ENCODE measurements around the gene PCSK5. TPM values are rescaled to one million over a fixed set of nuclear protein-coding genes. Genes with fewer than 3 reads are reported as not detected.

PCSK5 gene
- total RNA-seq, 5 donors from 2014 or later (not counting 1 experiment from before 2014, with no cell fraction given) = 9.1 to 24.1 (median 12.7) TPM

DNA sequence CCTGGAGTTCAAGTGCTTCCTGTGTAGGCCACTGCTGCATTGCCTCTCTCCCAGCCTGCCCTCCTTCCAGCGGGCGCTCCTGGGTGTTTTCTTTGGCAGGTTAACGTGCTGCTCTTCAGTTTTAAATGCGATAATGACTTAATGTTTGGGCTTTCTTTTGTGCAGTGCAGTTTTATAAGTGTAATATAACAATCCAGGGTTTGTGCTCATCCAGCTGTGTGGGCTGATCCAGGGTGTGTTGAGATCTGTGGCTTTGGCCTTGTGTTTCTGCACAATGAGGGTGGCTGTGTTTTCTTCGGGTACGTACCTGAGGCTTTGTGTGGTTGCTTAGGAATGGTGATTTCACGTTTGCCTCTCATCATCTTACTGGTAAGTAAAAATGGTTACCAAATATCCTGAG lies 50.6 kb downstream of the PCSK5 start:
- CTCF ChIA-PET = no interaction called here

GRCh38 chr9:75941577-75942311 lies 51.3 kb downstream of the PCSK5 start:
- H3K27ac Mint-ChIP-seq = no peak overlapping the region
- H3K36me3 Mint-ChIP-seq = peaks cover 37% of the 10 kb centered on the region
- ATAC-seq (replicated peaks in 1 of 4) = no peak
- ChIA-PET CTCF (no interaction called here), POLR2A (no interaction called here)
- H3K4me1 Mint-ChIP-seq = peaks cover 11 to 31% (median 12%) of the 10 kb centered on the region in 3 donors
- 97% methylated on average over 4 of the region's 16 CpGs for WGBS (ENCODE audit: insufficient coverage)
- Histone ChIP-seq H3K4me1 (ENCODE audit: control insufficient read depth in 1 of 2, extremely low read depth in 1 of 2, insufficient read depth in 2 of 2, low read length in 2 of 2) (no peaks in the 10 kb centered on the region), H3K36me3 (ENCODE audit: control insufficient read depth in 2 of 2, extremely low read depth in 1 of 2, insufficient read depth in 1 of 2, low read length in 1 of 2) (no peaks in the 10 kb centered on the region), H3K9me3 (no peaks in the 10 kb centered on the region), H3K4me3 (ENCODE audit: control insufficient read depth in 1 of 2, extremely low read depth in 1 of 2, low read length in 1 of 2) (no peak overlapping the region), H3K27me3 (replicated peaks in 1 of 2; ENCODE audit: control insufficient read depth in 2 of 2, extremely low read depth in 1 of 2, insufficient read depth in 2 of 2, low read length in 1 of 2) (no peaks in the 10 kb centered on the region), H3K27ac (ENCODE audit: low read length) (no peak overlapping the region)
- H3K27me3 Mint-ChIP-seq = no peaks in the 10 kb centered on the region
- no peaks in the 10 kb centered on the region for H3K9me3 Mint-ChIP-seq
- DNase-seq = no peak
- H3K4me3 Mint-ChIP-seq = no peak overlapping the region

More for the DNA sequence above, 50.6 kb downstream of the PCSK5 start:
- Mint-ChIP-seq H3K36me3 (peaks cover 42% of the 10 kb centered on the region), H3K9me3 (no peaks in the 10 kb centered on the region), H3K27me3 (no peaks in the 10 kb centered on the region), H3K4me3 (no peak overlapping the region), H3K4me1 (peaks cover 17 to 38% (median 18%) of the 10 kb centered on the region in 3 donors), H3K27ac (no peak overlapping the region)
- DNase-seq (no peak), ATAC-seq (replicated peaks in 1 of 4) (no peak)
- Histone ChIP-seq H3K4me1 (ENCODE audit: control insufficient read depth in 1 of 2, extremely low read depth in 1 of 2, insufficient read depth in 2 of 2, low read length in 2 of 2) (no peaks in the 10 kb centered on the region), H3K9me3 (no peaks in the 10 kb centered on the region), H3K36me3 (ENCODE audit: control insufficient read depth in 2 of 2, extremely low read depth in 1 of 2, insufficient read depth in 1 of 2, low read length in 1 of 2) (no peaks in the 10 kb centered on the region), H3K27me3 (replicated peaks in 1 of 2; ENCODE audit: control insufficient read depth in 2 of 2, extremely low read depth in 1 of 2, insufficient read depth in 2 of 2, low read length in 1 of 2) (no peaks in the 10 kb centered on the region), H3K4me3 (ENCODE audit: control insufficient read depth in 1 of 2, extremely low read depth in 1 of 2, low read length in 1 of 2) (no peak overlapping the region), H3K27ac (ENCODE audit: low read length) (no peak overlapping the region)
- WGBS (ENCODE audit: insufficient coverage) = 75% methylated on average over 4 of the region's 7 CpGs
- POLR2A ChIA-PET = no interaction called here

DNA sequence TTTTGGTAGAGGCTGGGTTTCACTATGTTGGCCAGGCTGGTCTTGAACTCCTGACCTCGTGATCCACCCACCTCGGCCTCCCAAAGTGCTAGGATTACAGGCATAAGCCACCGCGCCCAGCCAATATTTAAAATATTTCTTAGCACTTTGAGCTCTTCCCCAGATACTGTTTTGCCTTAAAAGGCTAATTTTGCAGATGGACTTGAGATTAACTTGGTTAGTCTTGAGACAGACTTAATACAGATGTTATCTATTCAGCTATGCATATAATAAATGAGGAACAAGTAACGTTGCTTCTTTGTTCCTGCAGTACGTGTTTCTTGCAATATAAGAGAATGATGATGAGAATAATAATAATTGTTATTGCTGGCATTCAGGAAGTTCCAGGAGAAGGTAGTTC lies 56.3 kb downstream of the PCSK5 start:
- H3K27me3 Mint-ChIP-seq = no peaks in the 10 kb centered on the region
- CTCF ChIA-PET = interaction anchor here in 1 of 2 donors (1.1 kb wide), 1 partner anchor 13 kb away, joined by 3 read pairs; no protein-coding TSS in a partner anchor
- peaks cover 38% of the 10 kb centered on the region for H3K36me3 Mint-ChIP-seq
- Histone ChIP-seq H3K27me3 (replicated peaks in 1 of 2; ENCODE audit: control insufficient read depth in 2 of 2, extremely low read depth in 1 of 2, insufficient read depth in 2 of 2, low read length in 1 of 2) (no peaks in the 10 kb centered on the region), H3K9me3 (no peaks in the 10 kb centered on the region), H3K4me3 (ENCODE audit: control insufficient read depth in 1 of 2, extremely low read depth in 1 of 2, low read length in 1 of 2) (no peak overlapping the region), H3K36me3 (ENCODE audit: control insufficient read depth in 2 of 2, extremely low read depth in 1 of 2, insufficient read depth in 1 of 2, low read length in 1 of 2) (no peaks in the 10 kb centered on the region), H3K4me1 (ENCODE audit: control insufficient read depth in 1 of 2, extremely low read depth in 1 of 2, insufficient read depth in 2 of 2, low read length in 2 of 2) (no peaks in the 10 kb centered on the region), H3K27ac (ENCODE audit: low read length) (no peak overlapping the region)
- H3K27ac Mint-ChIP-seq = no peak overlapping the region
- H3K4me1 Mint-ChIP-seq = peaks cover 3 to 21% (median 4%) of the 10 kb centered on the region in 3 donors
- POLR2A ChIA-PET = no interaction called here
- peaks cover 0 to 3% (median 0%) of the 10 kb centered on the region in 3 donors for H3K9me3 Mint-ChIP-seq
- no peak for ATAC-seq (replicated peaks in 1 of 4)
- no CpG with 5 or more reads among the region's 6 CpGs for WGBS (ENCODE audit: insufficient coverage)
- DNase-seq = no peak
- no peak overlapping the region for H3K4me3 Mint-ChIP-seq

DNA sequence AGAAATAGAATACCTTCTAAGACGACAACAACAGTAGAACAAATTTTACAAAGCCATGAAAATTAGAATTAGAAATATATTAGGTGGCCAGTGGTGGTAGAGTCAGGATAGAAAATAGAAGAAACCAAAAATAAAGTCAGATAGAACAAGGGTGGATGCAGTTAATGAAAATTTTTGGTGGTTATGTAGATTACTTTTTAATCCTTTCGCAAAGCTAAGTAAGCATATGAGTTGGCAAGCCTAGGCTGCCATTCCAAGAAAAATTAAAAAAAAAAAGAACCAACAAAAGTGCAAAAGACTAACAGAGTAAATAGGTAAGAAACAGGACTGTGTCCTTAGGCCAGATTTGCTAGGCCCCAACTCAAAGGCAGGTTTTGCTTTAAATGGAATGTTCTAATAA lies 56.8 kb downstream of the PCSK5 start:
- ATAC-seq (replicated peaks in 1 of 4) (no peak), DNase-seq (no peak)
- Histone ChIP-seq H3K4me1 (ENCODE audit: control insufficient read depth in 1 of 2, extremely low read depth in 1 of 2, insufficient read depth in 2 of 2, low read length in 2 of 2) (no peaks in the 10 kb centered on the region), H3K4me3 (ENCODE audit: control insufficient read depth in 1 of 2, extremely low read depth in 1 of 2, low read length in 1 of 2) (no peak overlapping the region), H3K36me3 (ENCODE audit: control insufficient read depth in 2 of 2, extremely low read depth in 1 of 2, insufficient read depth in 1 of 2, low read length in 1 of 2) (no peaks in the 10 kb centered on the region), H3K27me3 (replicated peaks in 1 of 2; ENCODE audit: control insufficient read depth in 2 of 2, extremely low read depth in 1 of 2, insufficient read depth in 2 of 2, low read length in 1 of 2) (no peaks in the 10 kb centered on the region), H3K27ac (ENCODE audit: low read length) (no peak overlapping the region), H3K9me3 (no peaks in the 10 kb centered on the region)
- peaks cover 3 to 16% (median 4%) of the 10 kb centered on the region in 3 donors for H3K4me1 Mint-ChIP-seq
- H3K4me3 Mint-ChIP-seq = no peak overlapping the region
- H3K27ac Mint-ChIP-seq = no peak overlapping the region
- H3K36me3 Mint-ChIP-seq = peaks cover 39% of the 10 kb centered on the region
- ChIA-PET POLR2A (no interaction called here), CTCF (no interaction called here)
- no CpG with 5 or more reads among the region's 2 CpGs for WGBS (ENCODE audit: insufficient coverage)
- H3K27me3 Mint-ChIP-seq = no peaks in the 10 kb centered on the region
- H3K9me3 Mint-ChIP-seq = peaks cover 0 to 3% (median 0%) of the 10 kb centered on the region in 3 donors

GRCh38 chr9:75950998-75951397 lies 60.5 kb downstream of the PCSK5 start:
- peaks cover 0 to 2% of the 10 kb centered on the region in 2 experiments for H3K4me1 ChIP-seq (ENCODE audit: control insufficient read depth in 1 of 2, extremely low read depth in 1 of 2, insufficient read depth in 2 of 2, low read length in 2 of 2)
- Mint-ChIP-seq H3K4me3 (no peak overlapping the region), H3K36me3 (peaks cover 25% of the 10 kb centered on the region), H3K27me3 (no peaks in the 10 kb centered on the region), H3K27ac (no peak overlapping the region), H3K9me3 (peaks cover 0 to 3% (median 0%) of the 10 kb centered on the region in 3 donors), H3K4me1 (peaks cover 2 to 18% (median 6%) of the 10 kb centered on the region in 3 donors)
- DNase-seq (no peak), ATAC-seq (replicated peaks in 1 of 4) (no peak)
- POLR2A ChIA-PET = no interaction called here
- H3K4me3 ChIP-seq (ENCODE audit: control insufficient read depth in 1 of 2, extremely low read depth in 1 of 2, low read length in 1 of 2) = no peak overlapping the region
- H3K36me3 ChIP-seq (ENCODE audit: control insufficient read depth in 2 of 2, extremely low read depth in 1 of 2, insufficient read depth in 1 of 2, low read length in 1 of 2) = no peaks in the 10 kb centered on the region
- no peaks in the 10 kb centered on the region for H3K9me3 ChIP-seq
- no peak overlapping the region for H3K27ac ChIP-seq (ENCODE audit: low read length)
- H3K27me3 ChIP-seq (replicated peaks in 1 of 2; ENCODE audit: control insufficient read depth in 2 of 2, extremely low read depth in 1 of 2, insufficient read depth in 2 of 2, low read length in 1 of 2) = no peaks in the 10 kb centered on the region
- CTCF ChIA-PET = no interaction called here
- 92% methylated on average over 3 of the region's 3 CpGs for WGBS (ENCODE audit: insufficient coverage)

GRCh38 chr9:75953218-75953617 lies 62.7 kb downstream of the PCSK5 start:
- ChIA-PET POLR2A (no interaction called here), CTCF (no interaction called here)
- WGBS (ENCODE audit: insufficient coverage) = no CpG with 5 or more reads among the region's 2 CpGs
- Mint-ChIP-seq H3K27ac (no peak overlapping the region), H3K9me3 (peaks cover 0 to 3% (median 0%) of the 10 kb centered on the region in 3 donors), H3K4me1 (peaks cover 5 to 29% (median 11%) of the 10 kb centered on the region in 3 donors), H3K36me3 (peaks cover 12% of the 10 kb centered on the region), H3K27me3 (no peaks in the 10 kb centered on the region), H3K4me3 (no peak overlapping the region)
- no peaks in the 10 kb centered on the region for H3K36me3 ChIP-seq (ENCODE audit: control insufficient read depth in 2 of 2, extremely low read depth in 1 of 2, insufficient read depth in 1 of 2, low read length in 1 of 2)
- DNase-seq (no peak), ATAC-seq (replicated peaks in 1 of 4) (no peak)
- H3K27ac ChIP-seq (ENCODE audit: low read length) = no peak overlapping the region
- H3K4me3 ChIP-seq (ENCODE audit: control insufficient read depth in 1 of 2, extremely low read depth in 1 of 2, low read length in 1 of 2) = no peak overlapping the region
- H3K9me3 ChIP-seq = no peaks in the 10 kb centered on the region
- no peaks in the 10 kb centered on the region for H3K27me3 ChIP-seq (replicated peaks in 1 of 2; ENCODE audit: control insufficient read depth in 2 of 2, extremely low read depth in 1 of 2, insufficient read depth in 2 of 2, low read length in 1 of 2)
- H3K4me1 ChIP-seq (ENCODE audit: control insufficient read depth in 1 of 2, extremely low read depth in 1 of 2, insufficient read depth in 2 of 2, low read length in 2 of 2) = peaks cover 0 to 2% of the 10 kb centered on the region in 2 experiments
